Middle frontal gyrus (tissue), 1 donor: ENCODE measurements around the gene EFTUD2.

ENCODE experiments used
- DNase-seq: peaks from one replicate; pipeline ENCODE4 v3.0.0-alpha.2; 2015; ENCODE audit warnings: low spot score; ENCODE audit errors: extremely low spot score

Gene EFTUD2

DNA sequence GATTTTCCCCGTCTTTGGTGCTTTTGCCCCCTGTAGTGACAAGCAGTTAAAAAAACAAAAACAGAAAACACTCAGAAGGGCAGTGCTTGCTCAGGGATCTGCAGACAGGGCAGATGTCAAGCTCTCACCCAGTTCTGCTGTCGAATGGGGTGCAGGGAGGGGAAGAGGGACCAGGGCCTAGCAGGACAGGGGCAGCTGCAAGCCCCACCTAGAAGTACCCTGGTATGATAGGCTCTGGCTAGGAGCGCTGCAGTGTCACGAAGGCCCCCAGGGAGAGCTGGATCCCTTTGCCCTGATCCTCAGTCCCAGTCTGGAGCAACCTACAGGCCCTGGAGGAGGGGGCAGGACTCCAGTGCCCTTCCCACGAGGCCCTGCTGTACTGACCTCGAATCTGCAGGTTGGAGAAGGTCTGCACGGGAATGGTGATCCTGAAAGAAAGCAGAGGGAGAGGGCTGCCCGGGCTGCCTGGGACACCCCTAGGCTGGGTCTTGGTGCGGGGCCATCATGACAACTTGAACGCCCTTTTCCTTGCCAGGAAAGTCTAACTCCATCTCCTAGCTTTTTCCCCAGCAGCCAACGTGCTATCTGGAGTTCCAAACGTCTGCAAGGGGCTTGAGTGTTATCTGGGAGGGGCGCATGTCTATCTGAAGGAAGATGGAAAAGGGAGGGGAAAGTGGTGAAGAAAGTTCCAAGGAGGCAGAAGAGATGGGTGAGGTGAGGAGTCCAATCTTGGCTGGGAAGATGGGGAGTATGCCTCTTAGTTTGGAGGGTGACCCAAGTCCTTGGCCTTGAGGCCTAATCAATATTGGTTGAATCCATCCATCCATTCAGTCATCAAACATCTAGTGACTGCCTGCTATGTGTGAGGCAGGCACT is 11.2 kb upstream of the EFTUD2 start:
- no peak for DNase-seq

DNA sequence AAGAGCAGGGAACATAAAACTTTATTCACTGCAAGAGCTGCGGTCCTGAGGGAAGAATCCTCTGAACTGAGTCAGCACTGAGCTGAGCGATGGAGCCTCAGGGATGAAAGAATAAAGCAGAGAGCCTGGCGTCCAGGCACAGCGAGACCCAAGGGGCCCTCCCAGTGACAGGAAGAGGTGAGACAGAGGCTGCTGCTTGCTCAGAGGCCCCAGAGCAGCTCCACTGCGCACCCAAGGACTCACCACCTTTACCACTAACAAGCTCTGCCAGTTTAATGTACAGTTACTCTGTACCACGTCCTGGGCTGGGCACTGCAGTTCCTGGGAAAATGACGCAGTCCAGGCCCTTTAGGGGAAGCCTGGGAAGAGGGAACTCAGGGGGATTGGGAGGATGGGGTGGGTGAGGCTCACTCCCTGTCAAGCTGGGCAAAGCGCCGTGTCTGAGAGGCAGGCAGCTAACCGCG is 10.5 kb upstream of the EFTUD2 start:
- DNase-seq, result no peak

DNA sequence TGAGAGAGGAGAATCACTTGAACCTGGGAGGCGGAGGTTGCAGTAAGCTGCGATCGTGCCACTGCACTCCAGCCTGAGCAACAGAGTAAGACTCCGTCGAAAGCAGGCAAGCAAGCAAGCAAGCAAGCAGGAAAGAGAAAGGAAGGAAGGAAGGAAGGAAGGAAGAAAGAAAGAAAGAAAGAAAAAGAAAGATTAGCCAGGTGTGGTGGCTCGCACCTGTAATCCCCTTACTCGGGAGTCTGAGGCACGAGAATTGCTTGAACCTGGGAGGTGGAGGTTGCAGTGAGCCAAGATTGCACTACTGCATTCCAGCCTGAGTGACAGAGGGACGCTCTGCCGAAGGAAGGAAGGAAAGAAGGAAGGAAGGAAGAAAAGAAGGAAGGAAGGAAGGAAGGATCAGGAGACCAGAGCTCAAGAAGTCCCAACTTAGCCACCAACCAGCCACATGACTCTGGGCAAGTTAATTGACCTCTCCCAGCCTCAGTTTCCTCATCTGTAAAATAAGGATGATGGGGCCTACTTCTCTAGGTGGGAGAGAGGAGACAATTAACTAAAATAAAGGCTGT is 9.6 kb upstream of the EFTUD2 start:
- DNase-seq, result no peak

DNA sequence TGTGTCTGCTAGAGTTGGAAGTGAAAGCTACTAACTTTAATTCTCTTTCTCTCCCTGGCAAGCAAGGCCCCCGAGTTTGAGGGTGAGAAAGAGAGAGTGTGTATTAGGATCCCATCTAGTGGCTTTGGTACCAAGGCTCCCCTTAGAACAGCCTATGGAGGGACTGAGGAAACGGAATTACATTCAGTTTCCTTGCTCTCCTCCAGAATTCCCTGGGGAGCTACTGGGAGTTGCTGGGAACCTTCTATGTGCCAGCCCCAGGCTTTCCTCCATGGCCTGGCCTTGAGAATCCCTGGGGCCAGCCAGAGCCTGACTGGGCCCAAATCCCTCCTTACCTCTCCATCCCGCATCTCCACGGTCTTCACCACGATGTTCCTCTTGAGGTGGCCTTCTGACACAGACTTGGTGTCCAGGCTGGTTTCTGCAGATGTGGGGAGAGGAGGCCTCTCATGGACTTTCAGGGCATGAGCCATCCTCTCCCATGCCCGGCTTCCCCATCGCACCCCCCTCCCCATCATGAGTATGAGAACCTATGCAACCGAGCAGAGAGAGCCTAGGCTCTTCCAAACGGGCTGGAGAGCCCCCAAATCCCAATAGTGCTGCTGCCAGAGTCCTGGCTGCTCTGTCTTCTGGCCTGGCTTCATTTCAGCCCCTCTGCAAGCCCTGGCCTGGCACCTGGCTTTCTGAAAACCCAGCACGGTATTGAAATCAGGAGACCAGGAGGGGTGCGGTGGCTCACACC is 8.7 kb upstream of the EFTUD2 start:
- no peak for DNase-seq

DNA sequence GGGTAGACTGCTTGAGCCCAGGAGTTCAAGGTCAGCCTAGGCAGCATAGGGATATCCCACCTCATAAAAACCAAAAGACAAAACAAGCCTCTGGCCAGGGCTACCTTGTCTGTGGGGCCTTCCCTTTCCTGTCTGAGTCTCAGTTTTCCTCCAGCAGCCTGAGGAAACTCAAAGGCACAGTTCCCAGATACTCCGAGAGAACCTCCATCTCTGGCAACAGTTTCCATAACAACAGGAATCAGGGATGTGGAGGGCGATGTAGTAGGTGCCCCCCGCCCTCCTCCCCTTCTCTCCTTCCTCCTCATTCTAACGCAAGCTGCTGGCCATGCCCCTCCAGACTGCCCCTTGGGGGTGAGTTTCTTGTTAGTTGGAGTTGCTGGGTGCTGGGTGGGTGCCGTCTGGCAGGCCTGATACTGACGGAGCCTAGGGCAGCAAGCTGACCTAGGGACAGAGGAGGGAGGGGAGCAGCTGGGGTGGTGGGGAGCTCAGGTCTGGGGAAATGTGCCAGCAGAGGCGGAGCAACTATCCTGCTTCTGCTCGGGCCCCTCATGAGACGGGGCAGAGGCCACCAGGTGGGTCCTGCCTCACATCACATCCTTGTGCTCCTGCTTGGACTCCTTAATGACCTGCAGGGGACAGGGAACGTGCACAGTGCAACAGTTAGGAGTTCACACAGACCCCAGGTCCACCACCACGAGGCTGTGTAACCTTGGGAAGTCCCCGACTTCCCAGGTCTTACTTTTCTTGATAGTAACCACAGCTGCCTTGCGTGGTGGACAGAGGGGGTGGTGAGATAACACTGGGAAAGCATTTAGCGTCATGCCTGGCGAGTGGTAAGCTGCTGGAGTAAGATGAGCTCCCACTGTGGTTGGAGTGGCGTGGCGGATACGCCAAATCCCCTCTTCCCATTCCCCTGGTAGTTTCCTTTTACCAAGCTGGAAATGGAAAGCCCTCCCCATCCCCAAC is 7.8 kb upstream of the EFTUD2 start:
- DNase-seq, result no peak

DNA sequence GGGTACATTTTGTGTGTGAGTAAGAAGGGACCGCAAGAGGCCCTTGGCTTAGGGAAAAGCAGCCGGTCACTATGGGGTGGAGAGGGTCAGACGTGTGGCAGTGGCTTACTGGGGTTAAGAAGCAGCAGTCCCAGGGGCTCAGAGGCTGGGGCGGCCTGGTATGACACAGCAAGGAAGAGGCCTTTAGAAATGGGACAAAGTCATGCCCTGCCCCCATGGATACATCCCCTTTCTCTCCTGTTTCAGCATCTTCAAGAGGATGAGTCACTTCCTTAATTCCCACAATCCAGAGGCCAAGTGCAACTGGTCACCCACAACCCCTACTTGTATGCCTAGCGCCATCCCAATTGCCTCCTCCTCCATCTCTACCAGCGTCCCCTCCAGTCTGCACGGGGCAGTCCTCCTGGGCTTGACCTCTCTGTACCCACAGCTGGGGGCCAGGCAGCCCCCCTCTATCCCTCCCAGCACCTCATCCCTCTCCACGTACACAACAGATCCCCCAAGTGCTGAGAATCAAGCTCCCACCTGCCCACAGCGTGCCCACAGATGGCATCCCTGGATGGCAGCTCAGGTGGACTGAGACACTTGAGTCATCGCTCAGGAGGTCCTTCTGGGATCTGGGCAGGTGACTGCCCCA is 6.9 kb upstream of the EFTUD2 start:
- no peak for DNase-seq

DNA sequence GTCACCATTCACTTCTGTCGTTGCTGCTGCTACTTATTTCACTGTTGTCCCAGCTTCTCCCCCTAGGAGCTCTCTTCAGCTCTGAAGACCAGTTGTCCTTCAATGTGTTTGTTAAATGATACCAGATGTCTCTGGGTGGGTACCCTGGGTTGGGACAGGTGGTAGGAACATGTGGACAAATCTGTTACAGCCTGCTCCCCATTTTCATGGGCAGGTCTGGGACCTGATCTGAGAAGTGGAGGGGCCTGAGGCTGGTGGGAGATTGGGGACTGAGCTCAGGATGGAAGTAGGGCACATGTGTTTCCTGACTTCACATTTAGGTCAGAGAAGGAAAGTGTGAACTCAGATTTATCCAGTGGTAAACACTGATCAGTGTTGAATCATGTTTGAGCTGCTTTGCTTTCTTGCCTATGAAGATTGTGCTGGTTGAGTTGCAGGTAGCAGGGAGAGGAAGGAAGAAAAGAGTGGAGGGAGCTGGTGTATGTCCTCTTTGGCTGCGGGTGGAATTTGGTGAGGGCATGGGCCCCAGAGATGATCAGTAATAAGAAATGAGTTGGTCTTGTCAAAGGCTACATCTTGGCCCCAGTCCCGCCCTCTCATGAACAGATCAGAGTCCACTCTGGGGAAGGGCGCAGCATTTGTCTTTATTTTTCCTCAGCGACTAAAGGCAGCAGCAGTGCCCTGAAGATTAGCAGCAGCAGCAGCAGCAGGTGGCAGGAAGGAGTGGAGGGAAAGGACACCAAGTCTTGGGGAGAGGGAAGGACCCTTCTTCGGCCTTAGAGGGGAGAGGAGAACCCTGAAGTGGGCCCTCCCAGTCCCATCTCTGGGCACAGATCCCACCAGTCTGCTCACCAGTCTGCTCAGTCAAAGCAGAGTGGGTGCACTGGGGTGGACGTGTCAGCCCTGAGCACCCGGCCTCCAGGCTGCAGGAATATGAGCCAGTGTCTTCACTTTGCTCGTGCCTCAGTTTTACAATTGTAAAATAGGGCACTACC is 6.1 kb upstream of the EFTUD2 start:
- DNase-seq, result no peak

DNA sequence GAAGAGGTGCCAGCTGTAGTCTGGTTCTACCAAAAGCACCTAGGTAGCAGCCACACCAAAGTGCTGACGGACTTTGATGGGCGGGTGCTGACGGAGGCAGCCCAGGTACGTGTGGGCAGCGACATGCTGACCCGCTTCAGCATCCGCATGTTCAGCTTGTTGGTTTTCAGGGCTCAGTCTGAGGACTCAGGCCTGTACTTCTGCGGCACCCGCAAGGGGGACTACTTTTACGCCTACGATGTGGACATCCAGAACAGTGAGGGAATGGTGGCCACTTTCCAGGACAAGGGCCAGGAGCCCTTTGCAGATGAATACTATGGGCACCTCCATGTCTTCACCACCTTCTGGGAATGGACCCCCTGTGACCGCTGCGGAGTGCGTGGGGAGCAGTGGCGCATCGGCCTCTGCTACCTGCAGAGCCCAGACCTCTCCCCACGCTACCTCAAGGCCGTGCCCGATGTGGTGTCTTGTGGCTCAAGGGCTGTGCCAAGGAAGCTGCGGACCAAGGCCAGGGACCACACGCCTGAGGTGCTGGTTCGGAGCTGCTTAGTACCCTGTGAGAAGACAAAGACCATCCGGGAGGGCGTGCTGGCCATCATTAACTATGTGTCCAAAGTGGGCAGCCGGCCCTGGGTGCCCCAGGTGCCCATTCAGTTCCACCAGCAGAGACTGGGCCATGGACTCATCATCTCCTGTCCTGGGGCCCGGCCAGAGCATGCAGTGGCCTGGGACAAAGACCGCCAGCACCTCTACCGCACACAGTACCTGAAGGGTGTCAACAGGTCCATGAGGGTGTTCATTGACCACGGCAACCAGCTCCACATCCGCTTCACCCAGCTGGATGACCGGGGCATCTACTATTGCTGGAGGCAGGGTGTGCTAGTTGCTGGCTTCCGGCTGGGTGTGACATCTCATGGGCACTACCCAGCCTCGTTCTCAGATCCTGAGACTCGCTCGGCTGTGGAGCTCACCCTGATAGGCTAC is 5.0 kb upstream of the EFTUD2 start:
- DNase-seq, result no peak

DNA sequence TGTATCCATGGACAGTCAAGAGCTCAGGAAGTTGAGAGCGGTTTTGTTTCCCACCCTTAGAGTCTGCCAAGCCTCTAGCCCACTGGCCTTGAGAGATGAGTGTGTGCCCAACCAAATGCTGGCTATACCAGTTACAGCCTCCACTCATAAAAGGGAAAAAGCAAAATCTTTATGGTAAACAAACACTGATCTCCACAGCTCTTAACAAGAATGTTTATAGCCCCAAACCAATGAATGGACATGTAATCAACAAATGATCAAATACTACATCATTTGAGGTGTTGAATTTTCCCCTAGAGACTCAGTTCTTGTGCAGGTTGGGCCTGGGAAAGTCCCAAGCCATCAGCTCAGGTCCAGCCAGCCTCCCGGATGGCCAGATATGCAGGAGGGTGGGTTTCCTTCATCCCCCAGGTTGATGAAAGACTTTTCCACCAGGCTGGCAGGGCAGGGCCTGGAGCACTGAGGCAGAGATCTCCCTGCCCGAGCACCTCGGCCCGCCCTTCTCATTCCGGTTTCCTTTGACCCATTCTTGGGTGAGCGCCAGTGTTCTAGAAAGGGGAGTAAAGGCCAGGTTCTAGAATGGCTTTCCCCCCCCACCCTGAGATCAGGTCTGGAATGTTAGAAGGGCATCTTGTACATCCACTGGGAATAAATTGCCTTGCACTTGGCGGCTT is 3.9 kb upstream of the EFTUD2 start:
- no peak for DNase-seq

DNA sequence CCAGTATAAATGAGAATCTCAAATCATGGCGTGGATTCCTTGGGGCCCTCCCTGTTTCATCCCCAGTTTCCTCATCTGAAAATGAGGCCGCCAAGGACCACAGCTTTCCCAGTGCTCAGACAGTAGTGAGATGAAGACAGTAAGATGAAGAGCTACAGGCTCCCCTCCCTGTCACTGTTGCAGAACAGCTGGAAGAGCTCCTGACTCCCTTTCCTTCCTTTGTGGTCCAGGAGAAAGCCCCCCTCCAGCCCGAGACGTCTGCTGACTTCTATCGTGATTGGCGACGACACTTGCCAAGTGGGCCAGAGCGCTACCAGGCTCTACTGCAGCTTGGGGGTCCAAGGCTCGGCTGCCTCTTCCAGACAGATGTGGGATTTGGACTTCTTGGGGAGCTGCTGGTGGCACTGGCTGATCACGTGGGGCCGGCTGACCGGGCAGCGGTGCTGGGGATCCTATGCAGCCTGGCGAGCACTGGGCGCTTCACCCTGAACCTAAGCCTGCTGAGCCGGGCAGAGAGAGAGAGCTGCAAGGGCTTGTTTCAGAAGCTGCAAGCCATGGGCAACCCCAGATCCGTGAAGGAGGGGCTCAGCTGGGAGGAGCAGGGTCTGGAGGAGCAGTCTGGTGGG is 3.0 kb upstream of the EFTUD2 start:
- DNase-seq, result no peak

DNA sequence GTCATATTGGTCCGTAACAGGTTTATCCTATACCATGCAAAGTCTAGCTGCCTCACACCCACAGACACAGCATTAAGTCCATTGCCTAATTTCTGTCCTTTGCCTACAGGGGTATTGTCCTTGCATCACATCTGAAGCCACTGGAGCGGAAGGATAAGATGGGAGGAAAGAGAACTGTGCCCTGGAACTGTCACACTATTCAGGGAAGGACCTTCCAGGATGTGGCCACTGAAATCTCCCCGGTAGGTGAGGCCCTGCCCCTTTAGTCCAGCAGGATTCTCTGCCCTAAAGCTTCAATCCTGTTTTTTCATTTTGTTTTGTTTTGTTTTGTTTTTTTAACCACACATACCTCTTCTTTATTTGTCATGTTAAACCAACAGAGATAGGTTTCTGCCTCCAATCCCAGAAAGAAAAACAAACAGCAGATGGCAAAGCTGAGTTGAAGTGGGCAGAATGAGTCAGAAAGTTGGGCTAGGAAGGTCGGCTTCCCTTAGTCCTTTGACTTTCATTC is 2.2 kb upstream of the EFTUD2 start:
- DNase-seq, result no peak

DNA sequence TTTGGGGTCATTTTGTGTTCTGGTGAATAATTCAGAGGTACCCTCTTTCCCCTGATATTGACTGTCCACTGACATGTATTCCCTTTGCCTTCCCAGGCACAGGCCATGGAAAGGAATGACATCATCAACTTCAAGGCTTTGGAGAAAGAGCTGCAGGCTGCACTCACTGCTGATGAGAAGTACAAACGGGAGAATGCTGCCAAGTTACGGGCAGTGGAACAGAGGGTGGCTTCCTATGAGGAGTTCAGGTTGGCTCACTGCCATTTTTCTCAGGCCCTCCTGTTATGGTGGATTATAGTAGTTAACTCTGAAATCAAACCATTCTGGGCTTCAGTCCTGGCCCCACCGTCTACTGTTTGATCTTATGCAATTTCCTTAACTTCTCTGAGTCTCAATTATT is 1.6 kb upstream of the EFTUD2 start:
- DNase-seq, result peak; percentile 43

DNA sequence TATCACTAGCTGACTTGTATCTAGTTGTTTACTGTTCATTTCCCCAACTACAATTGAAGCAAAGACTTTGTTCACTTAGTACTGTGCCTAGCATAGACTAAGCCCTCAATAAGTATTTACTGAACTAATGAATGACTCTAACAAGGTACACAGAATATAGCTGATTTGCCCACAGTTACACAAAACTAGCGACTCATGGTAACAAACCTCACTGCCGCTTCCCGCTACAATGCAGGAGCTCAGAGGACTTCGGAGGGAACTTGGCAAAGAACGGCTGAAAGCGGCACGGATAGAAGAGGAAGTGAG is 524 bp downstream of the EFTUD2 start:
- DNase-seq, result no peak

DNA sequence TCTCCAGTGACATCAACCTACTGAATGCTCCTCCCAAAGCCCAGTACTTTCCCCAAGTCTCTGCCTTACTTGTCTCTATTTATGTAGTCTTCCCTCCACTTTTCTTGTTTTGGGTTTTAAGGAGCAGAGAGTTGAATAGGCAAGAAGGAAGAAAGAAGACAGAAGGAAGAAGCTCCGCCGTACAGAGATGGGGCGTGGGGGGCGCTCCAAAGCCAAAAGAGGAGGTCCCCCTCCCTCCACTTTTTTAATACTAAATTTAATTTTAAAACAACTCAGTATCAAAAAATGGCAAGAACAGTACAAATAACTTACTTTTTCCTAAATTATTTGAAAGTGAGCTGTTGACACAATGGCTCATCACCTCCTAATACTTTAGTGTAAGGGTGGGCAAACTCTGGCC is 4.6 kb downstream of the EFTUD2 start:
- no peak for DNase-seq

DNA sequence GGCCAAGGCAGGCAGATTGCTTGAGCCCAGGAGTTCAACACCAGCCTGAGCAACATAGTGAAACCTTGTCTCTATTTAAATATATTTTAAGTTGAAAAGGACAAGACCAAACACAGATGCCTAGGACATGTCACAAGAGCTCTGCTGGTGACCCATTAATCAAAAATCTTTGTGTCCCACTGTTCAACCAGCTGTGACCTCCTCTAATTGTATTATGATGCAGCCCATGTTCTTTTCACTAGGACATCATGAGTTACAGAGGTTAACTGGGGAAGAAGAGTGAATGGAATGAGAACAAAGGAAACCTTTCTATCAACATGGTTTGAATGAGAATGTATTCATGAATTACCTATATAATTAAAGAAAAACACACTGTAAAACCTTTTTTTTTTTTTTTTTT is 7.0 kb downstream of the EFTUD2 start:
- DNase-seq, result no peak

DNA sequence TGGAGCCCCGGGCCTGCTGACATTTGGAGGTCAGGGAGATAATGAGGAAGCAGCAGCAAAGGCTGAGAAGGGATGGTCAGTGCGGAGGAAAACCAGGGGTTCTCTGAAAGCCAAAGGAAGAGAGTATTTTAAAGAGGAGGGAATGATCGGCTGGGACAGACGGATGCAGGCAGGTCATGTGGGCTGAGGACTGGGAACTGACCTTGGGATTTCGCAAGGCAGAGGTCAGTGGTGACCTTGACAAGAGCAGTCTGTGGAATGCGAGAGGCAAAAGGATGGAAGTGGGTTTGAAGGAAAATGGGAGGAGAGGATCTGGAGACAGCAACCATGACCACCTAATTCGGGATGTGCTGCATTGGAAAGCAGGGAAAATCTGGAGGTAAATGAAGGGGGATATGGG is 10.2 kb downstream of the EFTUD2 start:
- no peak for DNase-seq
